ENCODE data around the gene TBC1D14.

Gene TBC1D14

DNA sequence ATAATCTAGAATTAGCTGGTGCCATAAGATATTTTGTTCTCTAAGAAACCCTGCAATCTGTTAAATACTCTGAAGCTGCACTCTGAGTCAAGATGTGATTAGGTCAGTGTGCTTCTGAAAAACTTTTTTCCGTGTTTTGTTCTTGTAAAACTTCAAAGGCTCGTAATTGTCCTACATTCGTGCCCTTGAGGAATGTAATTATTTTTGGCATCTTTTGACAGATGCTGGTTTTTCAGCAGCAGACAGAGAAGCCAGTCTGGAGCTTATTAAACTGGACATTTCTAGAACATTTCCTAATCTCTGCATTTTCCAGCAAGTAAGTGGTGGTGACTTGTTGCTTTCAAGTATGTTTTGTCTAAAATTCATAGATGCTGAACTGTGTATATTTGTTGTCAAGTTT lies 96.8 kb downstream of the TBC1D14 start:
- Histone ChIP-seq H2AFZ (ENCODE audit: insufficient read depth, low read length, poor library complexity) (no peak overlapping the region), H3K36me3 (ENCODE audit: control insufficient read depth in 1 of 2, insufficient read depth in 2 of 2, low read length in 2 of 2) (peaks cover 29 to 39% of the 10 kb centered on the region in 2 experiments), H3K27ac (ENCODE audit: low read depth, low read length) (no peak overlapping the region), H3K27me3 (ENCODE audit: insufficient read depth, low read length) (no peaks in the 10 kb centered on the region), H2BK5ac (ENCODE audit: low read depth, low read length, poor library complexity) (no peak overlapping the region), H3K4me3 (ENCODE audit: low read depth, low read length) (no peak overlapping the region), H3K23ac (ENCODE audit: low read length) (no peak overlapping the region), H3K18ac (ENCODE audit: low read length) (no peak overlapping the region), H2BK12ac (ENCODE audit: low read length) (no peak overlapping the region), H4K91ac (ENCODE audit: low read depth, low read length) (no peak overlapping the region), H3K9ac (ENCODE audit: low read length) (no peak overlapping the region), H3K79me1 (ENCODE audit: low read length) (no peaks in the 10 kb centered on the region), H2AK5ac (ENCODE audit: low read length) (no peak overlapping the region), H3K4ac (ENCODE audit: low read depth, low read length) (no peak overlapping the region), H3K14ac (ENCODE audit: low read length) (no peak overlapping the region), H3K9me3 (ENCODE audit: insufficient read depth, low read depth, low read length) (no peaks in the 10 kb centered on the region), H3K4me2 (ENCODE audit: low read length) (no peak overlapping the region), H2BK120ac (ENCODE audit: insufficient read depth, low read length, poor library complexity) (no peak overlapping the region), H3K79me2 (ENCODE audit: control insufficient read depth, insufficient read depth, low read length, poor library complexity) (no peaks in the 10 kb centered on the region), H4K8ac (ENCODE audit: low read depth, low read length) (no peak overlapping the region), H3K4me1 (ENCODE audit: control insufficient read depth in 1 of 2, insufficient read depth in 2 of 2, low read length in 2 of 2) (no peaks in the 10 kb centered on the region), H4K12ac (ENCODE audit: low read depth, low read length) (no peak overlapping the region)
- DNase-seq = no peak
- WGBS (ENCODE audit: extremely low coverage, insufficient coverage, insufficient read length) = no CpG with 5 or more reads among the region's 3 CpGs

DNA sequence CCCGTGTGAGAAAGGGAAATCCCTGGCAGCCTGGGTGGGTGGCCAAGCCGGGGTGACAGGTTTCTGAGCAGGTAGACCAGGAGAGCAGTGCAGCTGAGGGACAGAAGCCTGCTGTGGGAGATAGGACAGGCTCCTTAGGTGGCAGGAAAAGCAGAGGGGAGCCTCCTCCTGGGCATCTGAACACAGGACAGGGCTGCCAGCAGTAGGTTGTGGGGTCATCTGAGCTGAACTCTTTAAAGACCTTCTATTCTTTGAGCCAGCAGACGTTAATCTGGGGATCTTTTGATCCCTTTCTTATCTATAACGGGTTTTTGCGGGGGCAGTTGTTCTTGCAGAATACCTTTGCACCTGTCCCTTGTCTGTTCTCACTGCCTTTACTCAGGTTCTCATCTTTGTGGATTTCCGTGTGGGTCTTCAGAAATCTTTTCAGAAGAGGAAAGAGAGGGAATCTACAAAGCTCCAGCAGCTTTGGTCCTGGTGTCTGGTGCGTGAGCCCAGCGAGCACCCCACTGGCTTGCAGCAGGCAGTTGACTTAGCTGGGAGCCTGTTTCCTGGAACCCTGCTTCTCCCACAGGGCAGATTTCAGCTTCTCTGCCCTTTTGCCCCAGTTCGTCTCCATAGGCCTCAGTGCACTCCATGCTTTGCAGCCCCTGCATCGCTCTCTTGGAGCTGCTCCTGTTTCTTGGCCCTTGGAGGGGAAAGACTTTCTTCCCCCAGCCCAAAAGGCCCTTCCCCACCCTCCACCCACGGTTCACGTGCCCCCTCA lies 97.7 kb downstream of the TBC1D14 start:
- H3K14ac ChIP-seq (ENCODE audit: low read length) = no peak overlapping the region
- H3K79me2 ChIP-seq (ENCODE audit: control insufficient read depth, insufficient read depth, low read length, poor library complexity) = no peaks in the 10 kb centered on the region
- H2BK12ac ChIP-seq (ENCODE audit: low read length) = no peak overlapping the region
- H3K9me3 ChIP-seq (ENCODE audit: insufficient read depth, low read depth, low read length) = no peaks in the 10 kb centered on the region
- H2AK5ac ChIP-seq (ENCODE audit: low read length) = no peak overlapping the region
- no peak overlapping the region for H2BK120ac ChIP-seq (ENCODE audit: insufficient read depth, low read length, poor library complexity)
- no CpG with 5 or more reads among the region's 12 CpGs for WGBS (ENCODE audit: extremely low coverage, insufficient coverage, insufficient read length)
- no peak overlapping the region for H3K9ac ChIP-seq (ENCODE audit: low read length)
- no peaks in the 10 kb centered on the region for H3K79me1 ChIP-seq (ENCODE audit: low read length)
- H3K18ac ChIP-seq (ENCODE audit: low read length) = no peak overlapping the region
- no peak overlapping the region for H2BK5ac ChIP-seq (ENCODE audit: low read depth, low read length, poor library complexity)
- no peak overlapping the region for H3K4ac ChIP-seq (ENCODE audit: low read depth, low read length)
- no peak overlapping the region for H4K12ac ChIP-seq (ENCODE audit: low read depth, low read length)
- peaks cover 24 to 33% of the 10 kb centered on the region in 2 experiments for H3K36me3 ChIP-seq (ENCODE audit: control insufficient read depth in 1 of 2, insufficient read depth in 2 of 2, low read length in 2 of 2)
- no peak overlapping the region for H3K23ac ChIP-seq (ENCODE audit: low read length)
- H3K4me3 ChIP-seq (ENCODE audit: low read depth, low read length) = no peak overlapping the region
- no peak overlapping the region for H4K8ac ChIP-seq (ENCODE audit: low read depth, low read length)
- H4K91ac ChIP-seq (ENCODE audit: low read depth, low read length) = no peak overlapping the region
- no peaks in the 10 kb centered on the region for H3K4me1 ChIP-seq (ENCODE audit: control insufficient read depth in 1 of 2, insufficient read depth in 2 of 2, low read length in 2 of 2)
- DNase-seq = no peak
- H3K27ac ChIP-seq (ENCODE audit: low read depth, low read length) = no peak overlapping the region
- no peak overlapping the region for H3K4me2 ChIP-seq (ENCODE audit: low read length)
- H2AFZ ChIP-seq (ENCODE audit: insufficient read depth, low read length, poor library complexity) = no peak overlapping the region
- H3K27me3 ChIP-seq (ENCODE audit: insufficient read depth, low read length) = no peaks in the 10 kb centered on the region

DNA sequence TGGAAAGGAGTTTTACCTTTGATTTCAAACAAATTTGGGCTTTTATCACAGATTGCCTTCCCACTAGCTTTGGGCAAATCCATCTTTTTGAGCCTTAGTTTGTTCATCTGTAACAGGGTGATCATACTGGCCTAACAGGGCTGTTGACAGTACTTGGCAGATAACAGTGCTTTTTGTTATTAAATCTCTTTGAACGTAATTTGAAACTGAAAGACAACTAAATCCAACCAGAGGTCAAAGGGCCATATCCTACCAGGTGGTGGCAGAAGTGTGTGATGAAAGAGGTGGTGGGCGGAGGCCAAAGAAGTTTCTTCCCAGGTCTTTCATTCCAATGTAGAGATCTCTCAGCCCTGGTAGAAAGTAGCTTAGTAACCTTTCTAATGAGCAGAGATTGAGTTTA lies 98.3 kb downstream of the TBC1D14 start:
- Histone ChIP-seq H2AFZ (ENCODE audit: insufficient read depth, low read length, poor library complexity) (no peak overlapping the region), H3K4ac (ENCODE audit: low read depth, low read length) (no peak overlapping the region), H2BK5ac (ENCODE audit: low read depth, low read length, poor library complexity) (no peak overlapping the region), H3K4me3 (ENCODE audit: low read depth, low read length) (no peak overlapping the region), H3K9me3 (ENCODE audit: insufficient read depth, low read depth, low read length) (no peaks in the 10 kb centered on the region), H3K36me3 (ENCODE audit: control insufficient read depth in 1 of 2, insufficient read depth in 2 of 2, low read length in 2 of 2) (peaks cover 24 to 31% of the 10 kb centered on the region in 2 experiments), H3K23ac (ENCODE audit: low read length) (no peak overlapping the region), H2BK120ac (ENCODE audit: insufficient read depth, low read length, poor library complexity) (no peak overlapping the region), H3K27ac (ENCODE audit: low read depth, low read length) (no peak overlapping the region), H2BK12ac (ENCODE audit: low read length) (no peak overlapping the region), H3K27me3 (ENCODE audit: insufficient read depth, low read length) (no peaks in the 10 kb centered on the region), H4K12ac (ENCODE audit: low read depth, low read length) (no peak overlapping the region), H3K14ac (ENCODE audit: low read length) (no peak overlapping the region), H3K79me2 (ENCODE audit: control insufficient read depth, insufficient read depth, low read length, poor library complexity) (no peaks in the 10 kb centered on the region), H3K79me1 (ENCODE audit: low read length) (no peaks in the 10 kb centered on the region), H4K8ac (ENCODE audit: low read depth, low read length) (no peak overlapping the region), H2AK5ac (ENCODE audit: low read length) (no peak overlapping the region), H3K4me2 (ENCODE audit: low read length) (no peak overlapping the region), H4K91ac (ENCODE audit: low read depth, low read length) (no peak overlapping the region), H3K4me1 (ENCODE audit: control insufficient read depth in 1 of 2, insufficient read depth in 2 of 2, low read length in 2 of 2) (no peaks in the 10 kb centered on the region), H3K18ac (ENCODE audit: low read length) (no peak overlapping the region), H3K9ac (ENCODE audit: low read length) (no peak overlapping the region)
- no peak for DNase-seq
- no CpG with 5 or more reads among the region's 2 CpGs for WGBS (ENCODE audit: extremely low coverage, insufficient coverage, insufficient read length)

DNA sequence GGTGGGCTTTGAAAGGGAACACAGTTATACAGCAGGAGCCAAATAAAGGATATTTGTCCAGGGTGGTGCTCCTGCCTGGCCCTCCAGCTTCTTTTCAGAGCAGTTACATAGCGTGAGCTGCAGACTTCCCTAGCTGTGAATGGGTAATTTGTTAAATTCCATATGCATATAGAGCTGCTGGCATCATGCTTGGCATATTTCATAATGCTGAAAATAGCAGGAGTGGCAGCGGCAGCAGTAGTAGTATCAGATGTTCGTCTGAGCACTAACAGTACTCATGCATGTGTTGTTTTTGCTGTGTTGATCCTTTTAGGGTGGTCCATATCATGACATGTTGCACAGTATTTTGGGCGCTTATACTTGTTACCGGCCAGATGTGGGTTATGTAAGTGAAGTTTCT lies 99.9 kb downstream of the TBC1D14 start:
- Histone ChIP-seq H2BK12ac (ENCODE audit: low read length) (no peak overlapping the region), H3K9me3 (ENCODE audit: insufficient read depth, low read depth, low read length) (no peaks in the 10 kb centered on the region), H2BK5ac (ENCODE audit: low read depth, low read length, poor library complexity) (no peak overlapping the region), H4K8ac (ENCODE audit: low read depth, low read length) (no peak overlapping the region), H3K79me2 (ENCODE audit: control insufficient read depth, insufficient read depth, low read length, poor library complexity) (no peaks in the 10 kb centered on the region), H3K36me3 (ENCODE audit: control insufficient read depth in 1 of 2, insufficient read depth in 2 of 2, low read length in 2 of 2) (peaks cover 25 to 38% of the 10 kb centered on the region in 2 experiments), H2BK120ac (ENCODE audit: insufficient read depth, low read length, poor library complexity) (no peak overlapping the region), H3K4me3 (ENCODE audit: low read depth, low read length) (no peak overlapping the region), H4K91ac (ENCODE audit: low read depth, low read length) (no peak overlapping the region), H3K4me1 (ENCODE audit: control insufficient read depth in 1 of 2, insufficient read depth in 2 of 2, low read length in 2 of 2) (no peaks in the 10 kb centered on the region), H3K27me3 (ENCODE audit: insufficient read depth, low read length) (no peaks in the 10 kb centered on the region), H4K12ac (ENCODE audit: low read depth, low read length) (no peak overlapping the region), H2AK5ac (ENCODE audit: low read length) (no peak overlapping the region), H2AFZ (ENCODE audit: insufficient read depth, low read length, poor library complexity) (no peak overlapping the region), H3K4me2 (ENCODE audit: low read length) (no peak overlapping the region), H3K23ac (ENCODE audit: low read length) (no peak overlapping the region), H3K18ac (ENCODE audit: low read length) (no peak overlapping the region), H3K27ac (ENCODE audit: low read depth, low read length) (no peak overlapping the region), H3K79me1 (ENCODE audit: low read length) (no peaks in the 10 kb centered on the region), H3K14ac (ENCODE audit: low read length) (no peak overlapping the region), H3K4ac (ENCODE audit: low read depth, low read length) (no peak overlapping the region), H3K9ac (ENCODE audit: low read length) (no peak overlapping the region)
- DNase-seq = no peak
- WGBS (ENCODE audit: extremely low coverage, insufficient coverage, insufficient read length) = no CpG with 5 or more reads among the region's 5 CpGs

Data from trophoblast cell (in vitro differentiated cells and primary cell).